T-helper 2 cell treated with Interferon-gamma antibody and Interleukin-4, amounts not matched to agents 5 μg/mL and 100 μg/mL, for 36 hours (primary cell): ENCODE results near the gene PRAMEF27.
"Not testable (repeated sequence)": the region's sequence is repeated elsewhere in the genome, so short reads cannot be mapped to it uniquely, and the experiment has no call there.

ENCODE experiments used
- DNase-seq: peaks from one replicate; pipeline ENCODE4 v3.0.0; 2021; ENCODE audit warnings: low spot score
- H3K27ac Mint-ChIP-seq: one replicate; pipeline ENCODE4 v1.8.0; 2021; ENCODE audit warnings: mild to moderate bottlenecking, mixed read lengths
- H3K27me3 Mint-ChIP-seq: one replicate; pipeline ENCODE4 v1.8.0; 2021; ENCODE audit warnings: low read depth, mixed read lengths
- H3K36me3 Mint-ChIP-seq: one replicate; pipeline ENCODE4 v1.8.0; 2021; ENCODE audit warnings: low read depth, mixed read lengths
- H3K4me1 Mint-ChIP-seq: one replicate; pipeline ENCODE4 v1.8.0; 2021; ENCODE audit warnings: low read depth, mixed read lengths
- H3K4me3 Mint-ChIP-seq: one replicate; pipeline ENCODE4 v1.8.0; 2022; ENCODE audit warnings: mild to moderate bottlenecking, moderate library complexity, mixed read lengths
- H3K9me3 Mint-ChIP-seq: one replicate; pipeline ENCODE4 v1.8.0; 2021; ENCODE audit warnings: mixed read lengths

Gene PRAMEF27

GRCh38 chr1:13056475-13056874 is at the start of gene PRAMEF27:
Gene PRAMEF27, minus strand, starts transcription at chr1:13056575. Its CDS starts 2,916 bp downstream, at chr1:13053659.
- not testable (repeated sequence) for H3K27ac Mint-ChIP-seq, H3K36me3 Mint-ChIP-seq, H3K27me3 Mint-ChIP-seq, H3K4me1 Mint-ChIP-seq, H3K9me3 Mint-ChIP-seq, DNase-seq, H3K4me3 Mint-ChIP-seq

GRCh38 chr1:13070474-13070873 is 14.1 kb upstream of the PRAMEF27 start, which contains the start of gene PRAMEF25:
Gene PRAMEF25, plus strand, starts transcription at chr1:13070774. Its CDS starts 2,920 bp downstream, at chr1:13073694.
- not testable (repeated sequence) for H3K4me1 Mint-ChIP-seq, H3K27ac Mint-ChIP-seq, H3K27me3 Mint-ChIP-seq, H3K36me3 Mint-ChIP-seq, H3K4me3 Mint-ChIP-seq, H3K9me3 Mint-ChIP-seq, DNase-seq

GRCh38 chr1:13019846-13020245 is 36.5 kb downstream of the PRAMEF27 start:
- H3K4me3 Mint-ChIP-seq, H3K27ac Mint-ChIP-seq, H3K4me1 Mint-ChIP-seq, H3K27me3 Mint-ChIP-seq, H3K9me3 Mint-ChIP-seq, DNase-seq, H3K36me3 Mint-ChIP-seq: not testable (repeated sequence)

GRCh38 chr1:13011932-13012331 is 44.4 kb downstream of the PRAMEF27 start:
- H3K9me3 Mint-ChIP-seq, H3K36me3 Mint-ChIP-seq, DNase-seq, H3K4me3 Mint-ChIP-seq, H3K27me3 Mint-ChIP-seq, H3K4me1 Mint-ChIP-seq, H3K27ac Mint-ChIP-seq: not testable (repeated sequence)

GRCh38 chr1:13009348-13009747 is 47.0 kb downstream of the PRAMEF27 start:
- H3K9me3 Mint-ChIP-seq, H3K4me3 Mint-ChIP-seq, H3K36me3 Mint-ChIP-seq, DNase-seq, H3K27me3 Mint-ChIP-seq, H3K27ac Mint-ChIP-seq, H3K4me1 Mint-ChIP-seq: not testable (repeated sequence)

GRCh38 chr1:13005732-13006131 is 50.6 kb downstream of the PRAMEF27 start:
- not testable (repeated sequence) for H3K27me3 Mint-ChIP-seq, H3K27ac Mint-ChIP-seq, H3K4me3 Mint-ChIP-seq, H3K36me3 Mint-ChIP-seq, H3K4me1 Mint-ChIP-seq, H3K9me3 Mint-ChIP-seq, DNase-seq
